HG02678 (cell line): ENCODE measurements around the gene APBB1.
"Not testable (repeated sequence)": the region's sequence is repeated elsewhere in the genome, so short reads cannot be mapped to it uniquely, and the experiment has no call there.

ENCODE experiments used
- ATAC-seq: cut with Tn5 transposase; IDR thresholded peaks from one replicate; pipeline ENCODE4 v1.9.1; 2021; ENCODE audit warnings: mild to moderate bottlenecking, moderate library complexity; ENCODE audit not compliant: unreplicated experiment

Gene APBB1

GRCh38 chr11:6392251-6392650 is 26.6 kb downstream of the APBB1 start:
- ATAC-seq: not testable (repeated sequence)

GRCh38 chr11:6391537-6392134 is 27.3 kb downstream of the APBB1 start:
- no peak for ATAC-seq

- no peak for ATAC-seq
Observed at GRCh38 chr11:6390718-6391469, 28.0 kb downstream of the APBB1 start.

GRCh38 chr11:6389905-6390717 is 28.8 kb downstream of the APBB1 start, which contains the start of gene SMPD1:
Gene SMPD1, plus strand, starts transcription at chr11:6390474. Its CDS starts 125 bp downstream, at chr11:6390599.
- peak; percentile 98 for ATAC-seq

- no peak for ATAC-seq
Observed at GRCh38 chr11:6388748-6389147, 30.1 kb downstream of the APBB1 start.

- ATAC-seq: no peak
Observed at GRCh38 chr11:6387811-6388599, 30.9 kb downstream of the APBB1 start.

- no peak for ATAC-seq
Observed at GRCh38 chr11:6385046-6385777, 33.7 kb downstream of the APBB1 start.

GRCh38 chr11:6378640-6378989 is 40.3 kb downstream of the APBB1 start:
- ATAC-seq: no peak

- ATAC-seq: no peak
Observed at GRCh38 chr11:6377902-6378639, 40.8 kb downstream of the APBB1 start.

- no peak for ATAC-seq
Observed at GRCh38 chr11:6371825-6372224, 47.1 kb downstream of the APBB1 start.

GRCh38 chr11:6365659-6366058 is 53.2 kb downstream of the APBB1 start:
- no peak for ATAC-seq

- peak; percentile 88 for ATAC-seq
Observed at GRCh38 chr11:6362873-6363678, 55.8 kb downstream of the APBB1 start.

- no peak for ATAC-seq
Observed at GRCh38 chr11:6362185-6362872, 56.6 kb downstream of the APBB1 start.

- ATAC-seq: no peak
Observed at GRCh38 chr11:6360183-6360582, 58.7 kb downstream of the APBB1 start.

- no peak for ATAC-seq
Observed at GRCh38 chr11:6357222-6357621, 61.7 kb downstream of the APBB1 start.

GRCh38 chr11:6356503-6357055 is 62.3 kb downstream of the APBB1 start:
- no peak for ATAC-seq

- no peak for ATAC-seq
Observed at GRCh38 chr11:6354651-6355485, 64.0 kb downstream of the APBB1 start.
